HepG2 (cell line): ENCODE data around the gene COL27A1. TPM values are rescaled to one million over a fixed set of nuclear protein-coding genes. Genes with fewer than 3 reads are reported as not detected.

Experiments
- ATAC-seq: fragments of 200-7000 bp; cut with Tn5 transposase; 3 replicates; pipeline ENCODE4 v1.9.1; 2020; ENCODE audit warnings: mild to moderate bottlenecking, moderate library complexity
- BruUV-seq: library from RNA; stranded (reverse); fragments of 400-500 nt; replicated peaks from 2 replicates; lab custom pipeline; 2021; lab: Mats Ljungman, UMichigan
- CTCF ChIA-PET: fragments of 300-600 bp; formaldehyde crosslinking; extraction: SDS; loops from one replicate; lab custom pipeline; 2021; ENCODE audit warnings: low total read pairs, inconsistent platforms, low intra/inter-chr PET ratio; lab: Yijun Ruan, JAX
- POLR2A ChIA-PET: fragments of 350-600 bp; sonication (Branson Sonifier 250); formaldehyde crosslinking; loops from one replicate; lab custom pipeline; 2020; ENCODE audit warnings: antibody characterized with exemption, inconsistent platforms; lab: Yijun Ruan, JAX
- DNase-seq: peaks from one replicate; pipeline ENCODE4 v3.0.0-alpha.2; 2015; ENCODE audit warnings: low spot score
- FAIRE-seq: peaks from 3 replicates; lab custom pipeline; 2011; peaks lifted over from hg19 to GRCh38; lab: Jason Lieb, UNC
- H2AFZ ChIP-seq: one replicate; pipeline ENCODE4 v1.6.1; 2011; ENCODE audit warnings: low read length, inconsistent platforms
- H3K27ac ChIP-seq: fragments of 300-600 bp; 3 replicates; pipeline ENCODE4 v1.8.0; 2011; ENCODE audit warnings: mixed run types, mild to moderate bottlenecking, mixed read lengths, low read length, inconsistent platforms; ENCODE audit not compliant: insufficient read depth; ENCODE audit errors: extremely low read length
- H3K27me3 ChIP-seq, 2 experiments: fragments of 200-600 bp in 1 of 2; 2 replicates in 1 of 2; 3 replicates in 1 of 2; pipeline versions ENCODE4 v1.6.0 to v1.8.0; 2011; ENCODE audit warnings: low read length in 2 of 2, mild to moderate bottlenecking in 2 of 2, moderate library complexity in 2 of 2, inconsistent platforms in 1 of 2; ENCODE audit not compliant: insufficient read depth in 2 of 2, control insufficient read depth in 1 of 2
- H3K36me3 ChIP-seq, 2 experiments: fragments of 200-600 bp in 1 of 2; replicated peaks in 1 of 2; 2 replicates in 1 of 2; 3 replicates in 1 of 2; pipeline versions ENCODE4 v1.5.1 to v1.8.0; 2011; ENCODE audit warnings: low read length in 2 of 2, inconsistent platforms in 1 of 2; ENCODE audit not compliant: insufficient read depth in 2 of 2, control insufficient read depth in 1 of 2
- H3K4me1 ChIP-seq: 2 replicates; pipeline ENCODE4 v1.5.1; 2012; ENCODE audit warnings: low read length, inconsistent platforms; ENCODE audit not compliant: insufficient read depth
- H3K4me2 ChIP-seq: 2 replicates; pipeline ENCODE4 v1.6.0; 2011; ENCODE audit warnings: low read depth, low read length, inconsistent platforms
- H3K4me3 ChIP-seq, 3 experiments: fragments of 200-600 bp in 1 of 3; sonication (generic), shearing (Covaris generic) in 1 of 3; replicated peaks in 1 of 3; 2 replicates each; pipeline ENCODE4 v1.5.1; 2011 to 2016; ENCODE audit warnings: low read length in 3 of 3, inconsistent platforms in 2 of 3, low read depth in 2 of 3, mild to moderate bottlenecking in 2 of 3, control low read depth in 1 of 3, mixed read lengths in 1 of 3; ENCODE audit not compliant: insufficient read depth in 1 of 3
- H3K79me2 ChIP-seq: one replicate; pipeline ENCODE4 v1.6.1; 2011; ENCODE audit warnings: low read length, inconsistent platforms; ENCODE audit not compliant: insufficient read depth
- H3K9ac ChIP-seq: 2 replicates; pipeline ENCODE4 v1.6.0; 2011; ENCODE audit warnings: mild to moderate bottlenecking, low read depth, low read length, inconsistent platforms; ENCODE audit not compliant: insufficient read depth
- H3K9me3 ChIP-seq: 2 replicates; pipeline ENCODE4 v1.5.1; 2012; ENCODE audit warnings: mild to moderate bottlenecking, low read length
- H4K20me1 ChIP-seq: 2 replicates; pipeline ENCODE4 v1.6.0; 2011; ENCODE audit warnings: inconsistent platforms, mild to moderate bottlenecking, low read length, moderate library complexity; ENCODE audit not compliant: insufficient read depth
- AGO2 ChIP-seq: fragments of 200-400 bp; formaldehyde crosslinking; optimal IDR thresholded peaks from 2 replicates; pipeline ENCODE3; 2017; ENCODE audit warnings: mild to moderate bottlenecking, low read depth, low read length, moderate library complexity
- ARHGAP35 ChIP-seq: sonication (generic); formaldehyde crosslinking; IDR thresholded peaks from 2 replicates; pipeline ENCODE4 v1.9.0; 2022; ENCODE audit warnings: mild to moderate bottlenecking, inconsistent platforms, moderate library complexity, missing genetic modification reagents, borderline replicate concordance
- GTF2F1 ChIP-seq: fragments of 150-350 bp; IDR thresholded peaks from 2 replicates; pipeline ENCODE4 v1.6.1; 2014; ENCODE audit warnings: low read length
- LCORL ChIP-seq, 2 experiments: fragments of 450-650 bp in 1 of 2; sonication (generic) in 1 of 2; formaldehyde crosslinking in 1 of 2; IDR thresholded peaks; 2 replicates each; pipeline versions ENCODE4 v1.5.0 to v1.6.1; 2017 to 2020; ENCODE audit warnings: antibody characterized with exemption in 1 of 2, missing genetic modification reagents in 1 of 2
- WGBS: methylation state at CpG from one replicate; pipeline ENCODE4 v1.1.6; 2017; ENCODE audit warnings: low lambda C conversion rate; 5-methylcytosine and 5-hydroxymethylcytosine counted together
- in situ Hi-C: cut with HindIII; loops from 2 replicates; pipeline ENCODE4 v1.10.0; 2017; ENCODE audit warnings: low pct_unique_long_range_greater_than_20kb; ENCODE audit not compliant: extremely low pct_ligation_motif_present
- intact Hi-C: fragments of 100-400 bp; cut with micrococcal nuclease; formaldehyde crosslinking; loops from one replicate; pipeline ENCODE4 v1.10.0; 2022; ENCODE audit not compliant: unreplicated experiment
- polyA plus RNA-seq, 8 experiments: library from polyadenylated mRNA; depleted of rRNA in 3 of 8; stranded (reverse) in 7 of 8; unstranded in 1 of 8; fragments of >200 nt; fragmentation: Illumina TruSeq in 4 of 8; extraction: Trizol in 4 of 8; gene quantifications; 2 replicates each; pipeline versions ENCODE4 v1.2.1 to v1.2.3, GENCODE V29; 2011 to 2016; ENCODE audit warnings: low read depth in 4 of 8, missing spikeins in 1 of 8, mixed read lengths in 1 of 8; ENCODE audit not compliant: insufficient read depth in 1 of 8
- total RNA-seq, 5 experiments: library from RNA; depleted of rRNA; stranded (reverse); fragments of >200 nt; fragmentation: Illumina TruSeq; extraction: Trizol; gene quantifications; 2 replicates each; pipeline ENCODE4 v1.2.3, GENCODE V29; 2016; ENCODE audit warnings: low read depth in 1 of 5
- TF ChIP-seq, protein P1 (sequence below): sonication (generic); formaldehyde crosslinking; IDR thresholded peaks from 2 replicates; pipeline ENCODE4 v1.9.0; 2021; ENCODE audit warnings: missing genetic modification reagents, borderline replicate concordance
- TF ChIP-seq, protein P2 (sequence below): sonication (generic); formaldehyde crosslinking; IDR thresholded peaks from 2 replicates; pipeline ENCODE4 v1.5.0; 2020; ENCODE audit warnings: missing genetic modification reagents

Gene COL27A1
- total and polyA plus RNA-seq, 2 of the 13 experiments (the other 11 are each of a cell fraction or from before 2014, with no cell fraction given) = 71.3 to 89.1 TPM

DNA sequence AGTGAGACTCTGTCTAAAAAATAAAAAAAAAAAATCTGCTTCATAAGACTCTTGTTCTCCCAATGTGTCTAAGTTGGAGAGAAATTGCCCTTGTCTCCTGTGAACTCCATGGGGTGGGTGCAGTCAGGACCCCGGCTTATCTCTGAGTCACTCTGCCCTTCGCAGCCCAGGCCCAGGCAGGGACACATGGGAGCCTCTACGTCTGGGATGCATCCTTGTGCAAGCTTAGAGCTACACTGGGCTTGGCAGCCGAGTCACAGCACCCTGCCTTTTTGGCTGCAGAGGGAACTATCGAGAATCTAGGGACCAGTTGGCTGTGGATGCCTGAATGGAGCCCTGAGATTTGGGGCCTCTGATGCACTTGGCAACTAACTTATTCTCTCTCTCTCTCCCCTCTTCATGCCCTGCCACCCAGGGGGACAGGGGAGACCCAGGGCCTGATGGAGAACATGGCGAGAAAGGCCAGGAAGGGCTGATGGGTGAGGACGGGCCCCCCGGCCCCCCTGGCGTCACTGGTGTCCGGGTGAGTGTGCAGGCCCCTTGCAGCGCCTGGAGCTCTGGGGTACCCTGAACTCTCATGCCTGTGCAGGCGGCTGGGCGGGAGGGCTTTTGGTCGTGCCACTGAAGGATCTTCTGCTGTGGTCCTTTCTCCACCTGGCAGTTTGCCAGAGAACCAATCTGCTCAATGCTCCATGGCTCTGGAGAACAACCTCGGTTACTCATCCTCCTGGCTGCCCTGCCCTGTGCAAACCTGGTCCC lies 120.1 kb downstream of the COL27A1 start:
- POLR2A ChIA-PET = no interaction called here
- no peak overlapping the region for H3K9ac ChIP-seq
- intact Hi-C loops = no loop called here

More for the DNA sequence above, 120.1 kb downstream of the COL27A1 start:
- in situ Hi-C loops = no loop called here
- no peaks in the 10 kb centered on the region for H4K20me1 ChIP-seq
- WGBS = 92% methylated on average over 12 of the region's 15 CpGs
- TF ChIP-seq ARHGAP35 (CRISPR knock-in tag) (no peak), AGO2 (peak; percentile 92), GTF2F1 (no peak), LCORL (IDR thresholded peaks at IDR 0.05) (peak; percentile 77), LCORL (CRISPR knock-in tag; IDR thresholded peaks at IDR 0.05) (no peak)
- TF ChIP-seq, protein P1, sequence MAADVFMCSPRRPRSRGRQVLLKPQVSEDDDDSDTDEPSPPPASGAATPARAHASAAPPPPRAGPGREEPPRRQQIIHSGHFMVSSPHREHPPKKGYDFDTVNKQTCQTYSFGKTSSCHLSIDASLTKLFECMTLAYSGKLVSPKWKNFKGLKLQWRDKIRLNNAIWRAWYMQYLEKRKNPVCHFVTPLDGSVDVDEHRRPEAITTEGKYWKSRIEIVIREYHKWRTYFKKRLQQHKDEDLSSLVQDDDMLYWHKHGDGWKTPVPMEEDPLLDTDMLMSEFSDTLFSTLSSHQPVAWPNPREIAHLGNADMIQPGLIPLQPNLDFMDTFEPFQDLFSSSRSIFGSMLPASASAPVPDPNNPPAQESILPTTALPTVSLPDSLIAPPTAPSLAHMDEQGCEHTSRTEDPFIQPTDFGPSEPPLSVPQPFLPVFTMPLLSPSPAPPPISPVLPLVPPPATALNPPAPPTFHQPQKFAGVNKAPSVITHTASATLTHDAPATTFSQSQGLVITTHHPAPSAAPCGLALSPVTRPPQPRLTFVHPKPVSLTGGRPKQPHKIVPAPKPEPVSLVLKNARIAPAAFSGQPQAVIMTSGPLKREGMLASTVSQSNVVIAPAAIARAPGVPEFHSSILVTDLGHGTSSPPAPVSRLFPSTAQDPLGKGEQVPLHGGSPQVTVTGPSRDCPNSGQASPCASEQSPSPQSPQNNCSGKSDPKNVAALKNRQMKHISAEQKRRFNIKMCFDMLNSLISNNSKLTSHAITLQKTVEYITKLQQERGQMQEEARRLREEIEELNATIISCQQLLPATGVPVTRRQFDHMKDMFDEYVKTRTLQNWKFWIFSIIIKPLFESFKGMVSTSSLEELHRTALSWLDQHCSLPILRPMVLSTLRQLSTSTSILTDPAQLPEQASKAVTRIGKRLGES (CRISPR knock-in tag) = no peak
- TF ChIP-seq, protein P2, sequence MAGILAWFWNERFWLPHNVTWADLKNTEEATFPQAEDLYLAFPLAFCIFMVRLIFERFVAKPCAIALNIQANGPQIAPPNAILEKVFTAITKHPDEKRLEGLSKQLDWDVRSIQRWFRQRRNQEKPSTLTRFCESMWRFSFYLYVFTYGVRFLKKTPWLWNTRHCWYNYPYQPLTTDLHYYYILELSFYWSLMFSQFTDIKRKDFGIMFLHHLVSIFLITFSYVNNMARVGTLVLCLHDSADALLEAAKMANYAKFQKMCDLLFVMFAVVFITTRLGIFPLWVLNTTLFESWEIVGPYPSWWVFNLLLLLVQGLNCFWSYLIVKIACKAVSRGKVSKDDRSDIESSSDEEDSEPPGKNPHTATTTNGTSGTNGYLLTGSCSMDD = no peak
- no TSS peak for BruUV-seq
- peaks cover 15% of the 10 kb centered on the region for H3K4me1 ChIP-seq
- H3K4me3 ChIP-seq = no peak overlapping the region
- H3K27ac ChIP-seq = no peak overlapping the region
- ATAC-seq (no peak), FAIRE-seq (no peak), DNase-seq (no peak)
- H2AFZ ChIP-seq = no peak overlapping the region
- no peaks in the 10 kb centered on the region for H3K9me3 ChIP-seq
- H3K36me3 ChIP-seq = peaks cover 24 to 72% of the 10 kb centered on the region in 2 experiments
- no peak overlapping the region for H3K4me2 ChIP-seq
- CTCF ChIA-PET = no interaction called here
- H3K79me2 ChIP-seq = no peaks in the 10 kb centered on the region
- H3K27me3 ChIP-seq = no peaks in the 10 kb centered on the region
